PFSK-1 (cell line): ENCODE results near the gene DEFB112.

Experiments used
- POLR2AphosphoS5 ChIP-seq: IDR thresholded peaks from 2 replicates; pipeline ENCODE4 v1.6.1; 2012; ENCODE audit warnings: low read depth, mild to moderate bottlenecking, control low read depth, low read length, moderate library complexity
- TF ChIP-seq, protein P1 (sequence below), 2 experiments: IDR thresholded peaks; 2 replicates each; pipeline versions ENCODE4 v1.6.1 to v1.8.0; 2011 to 2012; ENCODE audit warnings: low read depth in 2 of 2, low read length in 2 of 2, control low read depth in 1 of 2, inconsistent platforms in 1 of 2, mild to moderate bottlenecking in 1 of 2, moderate library complexity in 1 of 2; ENCODE audit not compliant: insufficient read depth in 1 of 2

DNA sequence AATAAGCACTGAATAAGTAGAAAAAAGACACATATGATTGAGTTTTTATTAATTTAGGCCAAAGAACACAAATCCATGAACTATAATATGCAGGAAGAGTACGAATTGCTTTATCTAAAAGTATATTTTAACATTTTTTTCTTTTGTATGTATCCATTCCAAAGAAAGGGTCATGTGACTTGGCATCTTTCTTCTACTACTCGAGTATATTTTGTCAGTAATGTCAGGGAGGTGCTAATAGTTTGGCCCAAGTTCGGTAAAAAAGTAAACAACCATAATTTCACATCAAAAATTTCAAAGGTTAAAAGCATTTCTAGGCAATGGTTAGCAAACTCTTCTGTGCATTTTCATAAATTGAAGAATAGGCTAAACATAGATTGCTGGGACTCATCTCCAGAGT is 46.6 kb downstream of the DEFB112 start:
- TF ChIP-seq POLR2AphosphoS5 = no peak
- TF ChIP-seq, protein P1, sequence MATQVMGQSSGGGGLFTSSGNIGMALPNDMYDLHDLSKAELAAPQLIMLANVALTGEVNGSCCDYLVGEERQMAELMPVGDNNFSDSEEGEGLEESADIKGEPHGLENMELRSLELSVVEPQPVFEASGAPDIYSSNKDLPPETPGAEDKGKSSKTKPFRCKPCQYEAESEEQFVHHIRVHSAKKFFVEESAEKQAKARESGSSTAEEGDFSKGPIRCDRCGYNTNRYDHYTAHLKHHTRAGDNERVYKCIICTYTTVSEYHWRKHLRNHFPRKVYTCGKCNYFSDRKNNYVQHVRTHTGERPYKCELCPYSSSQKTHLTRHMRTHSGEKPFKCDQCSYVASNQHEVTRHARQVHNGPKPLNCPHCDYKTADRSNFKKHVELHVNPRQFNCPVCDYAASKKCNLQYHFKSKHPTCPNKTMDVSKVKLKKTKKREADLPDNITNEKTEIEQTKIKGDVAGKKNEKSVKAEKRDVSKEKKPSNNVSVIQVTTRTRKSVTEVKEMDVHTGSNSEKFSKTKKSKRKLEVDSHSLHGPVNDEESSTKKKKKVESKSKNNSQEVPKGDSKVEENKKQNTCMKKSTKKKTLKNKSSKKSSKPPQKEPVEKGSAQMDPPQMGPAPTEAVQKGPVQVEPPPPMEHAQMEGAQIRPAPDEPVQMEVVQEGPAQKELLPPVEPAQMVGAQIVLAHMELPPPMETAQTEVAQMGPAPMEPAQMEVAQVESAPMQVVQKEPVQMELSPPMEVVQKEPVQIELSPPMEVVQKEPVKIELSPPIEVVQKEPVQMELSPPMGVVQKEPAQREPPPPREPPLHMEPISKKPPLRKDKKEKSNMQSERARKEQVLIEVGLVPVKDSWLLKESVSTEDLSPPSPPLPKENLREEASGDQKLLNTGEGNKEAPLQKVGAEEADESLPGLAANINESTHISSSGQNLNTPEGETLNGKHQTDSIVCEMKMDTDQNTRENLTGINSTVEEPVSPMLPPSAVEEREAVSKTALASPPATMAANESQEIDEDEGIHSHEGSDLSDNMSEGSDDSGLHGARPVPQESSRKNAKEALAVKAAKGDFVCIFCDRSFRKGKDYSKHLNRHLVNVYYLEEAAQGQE (IDR thresholded peaks at IDR 0.05; ENCODE audit: insufficient read depth in 1 of 2, low read depth in 2 of 2, low read length in 2 of 2) = no peak
